Adrenal gland (tissue), 12 donors: Measurements from ENCODE around the gene LRRC59. TPM values are rescaled to one million over a fixed set of nuclear protein-coding genes. Genes with fewer than 3 reads are reported as not detected.
A peak's percentile ranks its signal among the peaks of the same experiment; 100 is the strongest.

Source experiments
- DNase-seq, 7 donors: peaks; one replicate each; pipeline ENCODE4 v3.0.0-alpha.2; 2019 to 2020
- H3K27ac ChIP-seq, 5 donors: fragments of 200-600 bp; sonication (generic) in 4 of 5; 1 replicate in 3 of 5; 2 replicates in 2 of 5; pipeline versions ENCODE4 v1.5.1 to v1.8.0; 2016 to 2020; ENCODE audit warnings: mild to moderate bottlenecking in 1 of 5
- H3K27me3 ChIP-seq: fragments of 200-600 bp; 2 replicates; pipeline ENCODE4 v1.8.0; 2021
- H3K36me3 ChIP-seq, 2 donors: fragments of 200-600 bp; replicated peaks in 1 of 2; 1 replicate in 1 of 2; 2 replicates in 1 of 2; pipeline versions ENCODE4 v1.5.1 to v1.8.0; 2018 to 2022
- H3K4me1 ChIP-seq, 2 donors: fragments of 200-600 bp; replicated peaks in 1 of 2; 1 replicate in 1 of 2; 2 replicates in 1 of 2; pipeline versions ENCODE4 v1.5.1 to v1.8.0; 2018 to 2021
- H3K4me3 ChIP-seq, 4 donors: fragments of 200-600 bp; sonication (generic) in 3 of 4; one replicate each; pipeline ENCODE4 v1.5.1; 2016 to 2018
- H3K9me3 ChIP-seq, 3 donors: fragments of 200-600 bp; sonication (generic) in 1 of 3; replicated peaks in 1 of 3; 1 replicate in 2 of 3; 2 replicates in 1 of 3; pipeline versions ENCODE4 v1.5.1 to v1.8.0; 2016 to 2021
- CTCF ChIP-seq, 6 experiments: fragments of 450-650 bp in 4 of 6; fragments of 200-600 bp in 2 of 6; sonication (generic) in 1 of 6; IDR thresholded peaks; 1 replicate in 5 of 6; 2 replicates in 1 of 6; pipeline versions ENCODE4 v1.5.1 to v1.8.0; 2016 to 2021; ENCODE audit warnings: antibody characterized with exemption in 6 of 6, mild to moderate bottlenecking in 2 of 6, moderate library complexity in 1 of 6
- POLR2A ChIP-seq, 2 donors: fragments of 450-650 bp; IDR thresholded peaks; one replicate each; pipeline ENCODE4 v1.6.1; 2017; ENCODE audit warnings: antibody characterized with exemption in 2 of 2, mild to moderate bottlenecking in 2 of 2, moderate library complexity in 1 of 2
- WGBS, 4 donors: extraction: QIAGEN DNeasy Blood & Tissue Kit in 2 of 4; methylation state at CpG; one replicate each; pipeline versions ENCODE4 v1.1.5 to v1.1.7; 2013 to 2017; 5-methylcytosine and 5-hydroxymethylcytosine counted together
- intact Hi-C, 2 donors: fragments of 100-400 bp; cut with DNase I; formaldehyde crosslinking; loops; one replicate each; pipeline versions ENCODE4 v1.14.1 to v1.15.0; 2022 to 2023
- polyA plus RNA-seq, 3 donors: library from polyadenylated mRNA; stranded (reverse); fragments of 200-250 nt in 2 of 3; fragments of 350-450 nt in 1 of 3; fragmentation: Illumina TruSeq in 1 of 3; extraction: RNeasy Lipid Tissue Mini Kit (QIAGEN cat#74804) in 1 of 3; gene quantifications; one replicate each; pipeline ENCODE4 v1.2.3, GENCODE V29; 2013 to 2014
- total RNA-seq, 9 donors: library from RNA; depleted of rRNA in 4 of 9; stranded (reverse); fragments of >200 nt in 4 of 9; fragments of 120-200 nt in 1 of 9; fragmentation: NEBNext Ultra II Directional in 1 of 9; extraction: Animal tissue kit (Norgen Biotek cat#: 25700) in 1 of 9; gene quantifications; one replicate each; pipeline versions ENCODE4 v1.1.0 to v1.2.4, GENCODE V29; 2013 to 2023
- donor health status: healthy with polysubstance abuse.
- donor health status: Bipolar disorder and iron deficiency.
- donor health status: DM: yes; HTN: yes; CAD: no.
- donor health status: DM: no; HTN: no; CAD: no.
- donor health status: DM: no; HTN: no; CAD: no.
- donor health status: DM: yes; HTN: yes; CAD: no.

Gene LRRC59
- total and polyA plus RNA-seq, 12 donors: 38.0 to 337 (median 107) TPM

- intact Hi-C loops: no loop called here
- no peak for DNase-seq
- Histone ChIP-seq H3K4me1 (no peaks in the 10 kb centered on the region), H3K4me3 (no peak overlapping the region), H3K27me3 (no peaks in the 10 kb centered on the region), H3K27ac (no peak overlapping the region), H3K36me3 (peaks cover 0 to 45% of the 10 kb centered on the region in 2 donors), H3K9me3 (no peaks in the 10 kb centered on the region)
- WGBS, 4 donors: 90 to 94% (median 91%) methylated on average over 6 of the region's 6 CpGs
- TF ChIP-seq POLR2A (IDR thresholded peaks at IDR 0.05): no peak
- TF ChIP-seq CTCF (IDR thresholded peaks at IDR 0.05): no peak
Measured at GRCh38 chr17:50379351-50380132, 17.8 kb downstream of the LRRC59 start.

- TF ChIP-seq POLR2A (IDR thresholded peaks at IDR 0.05) (no peak), CTCF (IDR thresholded peaks at IDR 0.05) (no peak)
- Histone ChIP-seq H3K27ac (no peak overlapping the region), H3K9me3 (no peaks in the 10 kb centered on the region), H3K36me3 (peaks cover 0 to 10% of the 10 kb centered on the region in 2 donors), H3K27me3 (no peaks in the 10 kb centered on the region), H3K4me1 (peaks cover 6 to 17% of the 10 kb centered on the region in 2 donors), H3K4me3 (no peak overlapping the region)
- WGBS, 4 donors: 76 to 87% (median 80%) methylated on average over 5 of the region's 5 CpGs
- no peak for DNase-seq
- intact Hi-C loops: no loop called here
Measured at GRCh38 chr17:50375858-50376538, 21.3 kb downstream of the LRRC59 start.

GRCh38 chr17:50373705-50374104 is 23.6 kb downstream of the LRRC59 start:
- H3K9me3 ChIP-seq: no peaks in the 10 kb centered on the region
- H3K36me3 ChIP-seq: peaks cover 0 to 21% of the 10 kb centered on the region in 2 donors
- intact Hi-C loops: no loop called here
- peaks cover 6 to 17% of the 10 kb centered on the region in 2 donors for H3K4me1 ChIP-seq
- WGBS, 4 donors: 82 to 89% (median 85%) methylated on average over 2 of the region's 2 CpGs
- H3K4me3 ChIP-seq: no peak overlapping the region
- no peak for DNase-seq
- no peaks in the 10 kb centered on the region for H3K27me3 ChIP-seq
- no peak for TF ChIP-seq POLR2A (IDR thresholded peaks at IDR 0.05)
- no peak for TF ChIP-seq CTCF (IDR thresholded peaks at IDR 0.05)
- H3K27ac ChIP-seq: no peak overlapping the region

- TF ChIP-seq POLR2A (IDR thresholded peaks at IDR 0.05): peak; percentile 24 to 36
- TF ChIP-seq CTCF (IDR thresholded peaks at IDR 0.05): no peak
- Histone ChIP-seq H3K4me1 (peaks cover 6 to 17% of the 10 kb centered on the region in 2 donors), H3K36me3 (peaks cover 0 to 29% of the 10 kb centered on the region in 2 donors), H3K27ac (peak within 1 kb of the TSS; percentile 79 to 99 (median 93)), H3K9me3 (no peaks in the 10 kb centered on the region), H3K27me3 (no peaks in the 10 kb centered on the region), H3K4me3 (peak within 1 kb of the TSS; percentile 67 to 86 (median 77))
- intact Hi-C loops: no loop called here
- 1 to 2% (median 2%) methylated on average over 28 to 42 of the region's 42 CpGs for WGBS, 4 donors
- peak; percentile 77 to 91 (median 85) for DNase-seq
Measured at GRCh38 chr17:50372758-50373556, 24.4 kb downstream of the LRRC59 start, which contains the start of the genes EME1 and MRPL27. EME1 (plus strand) TSS chr17:50373229; CDS start chr17:50375209, 1,980 bp downstream. MRPL27 (minus strand) TSS chr17:50373184; CDS start chr17:50373170, 14 bp downstream.
